Fibroblast of skin of back (primary cell): ENCODE measurements around the gene PANK4.

Experiments
- DNase-seq: peaks from one replicate; pipeline ENCODE4 v3.0.0-alpha.2; 2013

The PANK4 gene

DNA sequence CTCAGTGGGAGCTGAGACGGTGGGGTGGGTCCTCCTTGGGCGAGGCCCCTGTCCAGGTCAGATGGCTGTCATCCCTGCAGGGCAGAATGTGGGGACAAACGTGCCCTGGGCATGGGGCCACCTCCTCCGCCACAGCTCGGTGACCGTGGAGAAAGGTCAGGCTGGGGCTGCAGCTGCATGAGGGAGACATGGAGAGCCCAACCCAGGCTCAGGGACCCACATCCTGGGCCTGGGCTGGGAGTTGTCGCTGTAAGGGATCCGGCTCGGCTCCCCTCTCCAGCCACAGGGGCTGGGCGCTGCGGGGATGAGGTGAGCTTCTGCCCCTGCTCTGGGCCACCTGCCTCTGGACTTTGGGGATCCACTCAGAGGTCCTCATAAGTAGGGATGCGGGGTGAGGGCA lies 50.8 kb downstream of the PANK4 start:
- DNase-seq, result no peak

DNA sequence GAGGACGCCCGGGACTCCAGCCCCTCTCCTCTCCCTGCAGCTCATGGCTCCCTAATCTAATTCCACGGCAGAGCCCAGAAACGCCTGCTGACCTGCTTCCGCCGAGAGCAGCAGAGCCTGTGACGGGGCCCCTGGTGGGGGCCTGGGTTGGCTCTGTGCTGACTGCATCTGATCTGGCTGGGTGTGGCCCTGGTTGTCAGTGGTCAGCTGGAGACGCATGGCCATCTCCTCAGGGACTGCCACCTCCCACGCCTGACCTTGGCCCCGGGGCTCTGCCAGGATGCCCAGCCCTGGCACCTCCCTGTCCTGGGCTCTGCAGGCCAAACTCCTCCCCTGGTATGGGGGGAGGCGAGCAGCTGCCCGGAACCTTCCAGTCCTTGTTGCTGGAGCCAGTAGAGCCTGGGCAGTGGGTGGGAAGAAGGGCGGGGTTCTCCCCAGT lies 51.4 kb downstream of the PANK4 start:
- no peak for DNase-seq

DNA sequence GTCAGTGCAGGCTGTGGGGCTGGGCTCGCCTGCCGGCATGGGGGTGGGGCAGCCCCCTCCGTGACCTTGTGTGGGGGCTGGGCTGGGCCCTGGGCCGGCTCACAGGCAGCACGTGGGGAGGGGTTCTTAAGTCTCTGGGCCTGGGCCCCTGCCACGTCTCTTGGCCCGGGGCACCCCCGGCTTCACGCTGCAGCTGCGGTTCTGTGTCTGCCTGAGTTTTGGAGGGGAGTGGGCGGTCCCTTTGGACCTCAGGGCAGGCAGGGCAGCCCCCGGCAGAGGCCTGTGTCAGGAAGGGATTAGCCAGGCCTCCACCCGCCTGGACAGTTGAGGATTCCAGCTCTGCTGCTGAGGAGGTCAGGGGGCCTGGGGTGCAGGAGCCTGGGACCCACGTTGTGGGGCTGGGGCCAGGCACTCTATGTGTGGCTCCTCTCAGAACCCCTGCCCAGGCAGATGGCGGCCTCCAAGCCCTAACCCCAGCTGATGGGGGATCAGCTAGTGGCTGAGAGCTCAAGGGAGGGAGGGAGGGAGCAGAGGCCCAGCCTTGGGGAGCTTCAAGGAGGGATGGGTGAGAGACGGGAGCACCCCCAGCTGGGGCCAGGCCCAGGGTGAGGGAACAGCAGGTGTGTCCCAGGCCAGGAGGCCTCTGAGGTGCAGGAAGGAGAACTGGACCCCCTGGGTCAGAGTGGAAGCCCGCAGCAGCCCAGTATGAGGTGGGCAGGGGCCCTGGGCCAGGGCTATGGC lies 52.1 kb downstream of the PANK4 start:
- no peak for DNase-seq

DNA sequence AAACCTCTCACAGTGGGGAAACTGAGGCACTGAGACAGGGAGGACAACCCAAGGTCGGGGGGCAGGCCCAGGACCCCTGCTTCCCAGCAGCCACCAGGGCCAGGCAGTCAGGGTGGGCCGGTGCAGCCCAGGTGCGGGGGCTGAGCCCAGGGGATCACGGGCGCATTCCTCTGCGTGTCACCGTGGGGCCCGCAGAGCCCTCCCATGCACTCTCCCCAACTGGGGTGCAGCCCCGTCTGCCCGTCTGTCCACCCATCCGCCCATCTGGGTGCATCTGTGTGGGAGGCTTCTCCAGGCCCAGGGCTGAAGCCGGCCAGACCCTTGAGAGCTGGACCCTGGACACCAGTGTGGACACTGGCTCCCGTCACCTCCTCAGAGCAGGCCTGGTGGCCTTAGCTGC lies 53.2 kb downstream of the PANK4 start:
- no peak for DNase-seq

DNA sequence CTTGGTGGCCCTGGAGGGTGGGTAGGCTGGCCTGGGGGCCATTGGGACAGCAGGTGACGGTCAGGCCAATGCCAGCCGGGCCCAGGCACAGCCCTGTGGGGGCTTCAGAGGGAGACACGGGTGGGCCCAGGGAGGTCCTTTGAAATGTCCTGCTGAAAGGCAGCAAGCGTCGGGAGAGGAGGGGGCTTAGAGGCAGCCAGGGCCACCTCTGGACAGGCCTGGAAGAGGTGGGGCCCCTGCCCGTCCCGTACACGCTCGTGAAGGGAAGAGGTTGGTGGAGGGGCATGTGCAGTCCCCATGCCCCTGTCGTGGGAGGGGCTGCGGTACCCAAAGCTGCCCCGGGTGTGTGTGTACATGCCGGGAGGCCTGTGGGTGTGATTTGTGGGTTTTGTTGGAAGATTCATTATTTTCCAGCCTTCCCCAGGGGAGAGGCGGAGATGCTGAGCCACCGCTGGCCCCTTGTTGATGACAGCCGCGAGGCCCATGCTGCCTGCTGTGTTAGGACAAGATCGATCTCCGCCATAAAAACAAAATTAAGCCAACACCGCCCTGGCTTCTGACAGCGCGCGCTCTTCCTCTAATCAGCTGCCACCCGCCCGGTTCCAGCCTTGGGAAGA lies 53.7 kb downstream of the PANK4 start:
- no peak for DNase-seq

DNA sequence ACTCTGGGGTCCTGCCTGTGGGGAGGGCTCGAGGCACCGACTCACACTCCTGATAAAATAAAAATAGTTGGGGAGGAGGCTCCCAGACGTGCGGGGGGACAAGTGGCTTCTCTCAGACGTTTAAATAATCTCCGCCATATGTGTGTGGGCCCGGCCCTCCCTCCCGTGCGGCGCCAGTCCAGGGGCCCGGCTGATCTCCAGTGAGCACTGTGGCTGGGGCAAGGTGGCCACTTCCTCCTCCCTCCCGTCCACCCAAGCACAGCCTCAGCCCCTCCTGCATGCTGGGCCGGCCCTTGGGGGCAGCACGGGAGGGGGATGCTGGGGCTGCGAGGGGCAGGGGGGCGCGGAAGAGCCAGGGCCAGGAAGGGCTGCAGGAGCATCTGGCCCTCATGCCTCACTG lies 54.3 kb downstream of the PANK4 start:
- no peak for DNase-seq

DNA sequence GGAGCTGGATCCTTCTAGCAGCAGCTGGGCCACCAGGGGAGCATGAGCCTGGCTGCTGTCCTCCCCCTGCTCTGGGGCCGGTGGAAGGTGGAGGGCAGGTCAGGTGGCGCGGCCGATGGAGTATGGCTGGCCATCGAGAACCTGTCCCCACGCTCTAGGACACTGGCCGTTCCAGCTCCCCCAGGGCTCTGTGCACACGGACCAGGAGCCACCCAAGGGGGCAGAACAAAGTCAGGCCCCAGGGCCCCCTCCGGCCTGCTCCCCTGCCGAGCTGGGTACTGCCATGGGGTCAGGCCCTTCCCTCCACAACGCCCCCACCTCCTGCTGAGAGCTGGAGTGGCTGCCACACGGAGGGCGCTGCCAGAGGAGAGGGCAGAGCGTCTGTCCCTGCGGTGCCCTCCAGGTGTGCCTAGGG lies 54.8 kb downstream of the PANK4 start:
- no peak for DNase-seq

DNA sequence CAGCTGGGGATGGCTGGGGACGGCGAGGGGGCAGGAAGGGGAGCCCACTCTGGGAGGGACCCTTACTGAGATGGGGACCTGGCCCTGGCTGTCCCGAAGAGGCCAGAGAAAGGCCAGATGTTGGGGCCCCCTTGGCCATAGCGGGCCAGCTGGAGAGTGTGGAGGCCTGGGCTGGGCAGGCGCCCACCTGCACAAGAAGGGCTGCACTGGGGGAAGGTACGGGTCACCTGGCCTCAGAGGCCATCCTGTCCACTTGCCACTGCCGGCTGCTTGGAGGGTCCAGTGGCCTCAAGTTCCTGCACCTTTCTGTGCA lies 55.3 kb downstream of the PANK4 start:
- DNase-seq, result no peak

DNA sequence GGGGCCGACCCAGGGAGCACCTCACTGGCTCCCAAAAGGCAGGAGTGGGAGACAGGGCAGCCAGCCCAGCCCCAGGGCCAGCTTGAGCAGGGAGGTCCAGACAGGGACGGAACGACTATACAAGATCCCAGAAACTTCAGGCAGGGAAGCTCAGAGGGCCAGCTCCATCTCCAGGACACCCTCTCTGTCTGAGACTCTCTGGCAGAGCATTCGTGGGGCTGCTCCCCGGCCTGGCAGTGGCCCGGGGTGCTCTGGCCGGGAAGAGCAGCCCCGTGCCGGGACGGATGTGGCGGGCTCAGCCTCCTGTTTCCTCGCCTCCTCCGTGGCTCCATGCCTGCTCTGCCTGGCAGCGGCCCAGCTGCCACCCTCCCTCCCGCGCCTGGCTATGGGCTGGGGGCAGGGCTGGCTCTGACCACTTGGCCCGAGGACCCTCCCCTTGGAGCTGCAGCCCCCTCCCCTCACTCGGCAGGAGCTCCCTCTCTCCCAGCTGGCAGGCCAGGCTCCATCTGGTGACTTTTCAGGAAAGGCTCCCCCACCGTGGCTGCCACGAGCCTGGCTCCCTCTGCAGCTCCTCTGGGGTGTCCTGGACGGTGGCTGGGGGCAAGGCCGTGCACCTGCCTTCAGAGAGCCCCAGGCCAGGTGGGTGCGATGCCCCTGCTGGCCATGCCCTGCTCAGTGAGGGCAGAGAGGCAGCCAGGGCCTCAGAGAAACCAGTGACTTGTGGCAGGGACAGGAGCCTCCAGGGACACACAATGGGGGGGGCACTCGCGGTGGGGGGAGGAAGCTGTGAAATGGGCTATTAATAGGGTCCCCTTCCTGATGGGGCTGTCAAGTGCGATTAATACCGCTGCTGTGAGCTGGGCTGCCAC lies 55.9 kb downstream of the PANK4 start:
- no peak for DNase-seq

DNA sequence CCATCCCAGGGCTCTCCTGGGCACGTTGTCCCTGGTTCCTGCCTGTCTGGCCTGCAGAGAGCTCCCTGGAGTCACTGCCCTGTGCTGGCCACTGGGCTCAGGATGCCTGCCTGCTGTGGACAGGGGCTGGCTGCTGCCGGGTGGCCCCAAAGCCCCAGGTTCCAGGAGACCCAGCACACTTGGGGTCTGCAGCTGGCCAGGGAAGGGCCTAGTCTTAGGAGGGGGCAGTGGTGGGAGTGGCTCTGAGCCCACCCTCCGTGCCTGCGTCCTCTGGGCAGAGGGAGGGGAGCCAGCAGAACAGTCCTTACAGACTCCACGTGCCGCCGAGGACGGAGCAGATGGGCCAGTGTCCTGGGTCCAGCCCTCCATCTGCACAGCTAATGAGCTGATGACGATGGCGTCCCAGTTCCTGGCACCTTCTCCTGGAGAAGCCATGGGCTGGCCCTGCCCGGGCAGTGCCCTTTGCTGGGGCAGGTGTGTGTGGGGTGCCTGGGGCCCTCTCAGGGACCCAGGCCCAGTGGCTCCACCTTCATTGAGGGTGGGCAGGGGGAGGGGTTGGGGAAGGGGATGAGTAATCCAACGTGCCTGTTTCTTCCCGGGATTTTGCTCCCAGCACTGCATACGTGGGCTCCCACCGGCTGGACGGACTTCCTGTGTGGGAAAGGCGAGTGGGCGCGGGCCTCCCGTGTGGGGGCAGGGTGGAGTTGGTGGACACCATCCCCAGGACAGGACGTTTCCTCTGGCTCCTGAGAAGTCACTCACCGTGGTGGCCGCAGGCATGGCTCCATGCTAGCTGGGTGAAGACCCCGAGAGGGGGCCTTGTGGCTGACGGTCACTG lies 57.1 kb downstream of the PANK4 start:
- no peak for DNase-seq

DNA sequence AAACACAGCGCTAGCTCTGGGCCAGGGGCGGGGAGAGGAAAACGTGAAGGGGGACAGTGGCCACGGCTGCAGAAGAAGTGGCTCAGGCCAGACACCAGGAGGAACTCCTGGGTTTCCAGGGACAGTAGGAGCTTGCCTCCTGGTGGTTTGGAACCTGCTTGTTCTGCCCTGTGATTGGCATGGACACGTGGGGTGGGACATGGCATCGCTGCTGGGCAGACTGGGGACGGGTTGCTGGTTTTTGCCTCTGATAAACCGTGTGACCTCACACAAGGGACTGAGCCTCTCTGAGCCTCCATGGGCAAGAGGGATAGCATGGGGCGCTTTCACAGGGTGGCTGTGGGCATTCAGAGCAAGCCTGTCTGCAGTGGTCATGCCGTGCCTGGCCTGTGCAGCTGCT lies 57.9 kb downstream of the PANK4 start:
- no peak for DNase-seq

DNA sequence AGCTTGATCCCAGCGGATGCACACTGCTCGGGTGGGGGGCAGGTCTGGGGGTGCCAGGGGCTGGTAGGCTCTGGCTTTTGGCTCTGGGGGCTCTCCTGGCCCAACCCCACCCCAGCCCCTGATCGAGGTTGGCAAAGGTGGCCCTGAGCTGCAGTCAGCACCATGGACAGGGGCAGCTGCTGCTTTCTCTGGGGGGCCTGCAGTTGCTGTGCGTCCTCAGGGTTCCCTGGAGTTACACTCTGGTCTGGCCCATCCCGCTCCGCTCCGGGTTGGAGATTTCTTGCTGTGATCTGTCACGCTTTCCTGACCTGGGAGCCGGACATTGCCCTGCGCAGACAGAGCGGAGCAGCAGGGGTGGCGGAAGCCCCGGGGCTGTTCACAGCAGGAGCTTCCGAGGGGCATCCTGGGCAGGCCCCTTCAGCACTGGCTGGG lies 58.3 kb downstream of the PANK4 start:
- peak; percentile 37 for DNase-seq

DNA sequence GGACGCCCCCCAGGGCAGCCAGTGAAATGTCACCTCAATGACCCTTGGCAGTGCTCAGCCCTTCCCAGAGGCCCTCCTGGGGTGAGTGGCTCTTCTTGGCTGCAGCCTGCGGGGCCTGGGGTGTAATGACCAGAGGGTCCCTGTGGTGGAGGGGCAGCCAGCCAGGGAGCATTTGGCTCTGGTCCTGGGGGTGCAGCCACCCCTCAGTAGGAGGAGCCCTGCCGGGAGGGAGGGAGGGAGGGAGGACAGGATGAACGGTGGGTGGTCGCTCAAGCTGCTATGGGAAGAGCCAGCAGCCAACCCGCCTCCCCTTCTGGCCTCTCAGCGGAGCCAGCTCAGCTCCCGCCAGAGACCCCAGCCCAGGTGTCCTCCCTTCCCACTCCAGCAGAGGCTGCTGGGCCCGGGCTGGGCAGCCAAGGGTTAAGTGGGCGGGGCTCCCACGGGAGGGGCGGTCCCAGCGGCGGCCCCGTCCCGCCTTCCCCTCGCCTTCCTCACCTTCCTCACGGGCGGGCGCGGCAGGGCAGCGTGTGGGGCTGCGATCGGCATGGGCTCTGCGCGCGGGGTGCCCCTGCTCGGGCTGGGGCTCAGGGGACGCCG lies 59.3 kb downstream of the PANK4 start:
- no peak for DNase-seq

DNA sequence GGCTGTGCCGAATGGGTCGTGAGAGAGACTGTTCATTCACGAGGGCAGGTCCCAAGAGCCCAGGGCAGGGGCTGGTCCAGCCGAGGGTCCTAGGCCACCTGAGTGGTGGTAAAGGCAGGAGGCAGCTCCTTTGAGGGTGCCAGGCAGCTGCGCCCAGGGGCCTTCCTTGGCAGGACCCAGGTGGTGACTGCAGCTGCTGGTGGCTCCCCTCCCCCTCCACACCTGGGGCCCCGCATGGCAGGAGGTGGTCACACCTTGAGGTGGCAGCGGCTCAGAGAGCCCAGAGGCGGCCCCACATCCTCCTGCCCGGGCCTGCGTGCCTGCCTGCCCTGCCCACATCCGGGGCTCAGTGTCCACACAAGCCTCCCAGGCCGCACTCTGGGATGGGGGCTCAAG lies 60.1 kb downstream of the PANK4 start:
- DNase-seq, result no peak

DNA sequence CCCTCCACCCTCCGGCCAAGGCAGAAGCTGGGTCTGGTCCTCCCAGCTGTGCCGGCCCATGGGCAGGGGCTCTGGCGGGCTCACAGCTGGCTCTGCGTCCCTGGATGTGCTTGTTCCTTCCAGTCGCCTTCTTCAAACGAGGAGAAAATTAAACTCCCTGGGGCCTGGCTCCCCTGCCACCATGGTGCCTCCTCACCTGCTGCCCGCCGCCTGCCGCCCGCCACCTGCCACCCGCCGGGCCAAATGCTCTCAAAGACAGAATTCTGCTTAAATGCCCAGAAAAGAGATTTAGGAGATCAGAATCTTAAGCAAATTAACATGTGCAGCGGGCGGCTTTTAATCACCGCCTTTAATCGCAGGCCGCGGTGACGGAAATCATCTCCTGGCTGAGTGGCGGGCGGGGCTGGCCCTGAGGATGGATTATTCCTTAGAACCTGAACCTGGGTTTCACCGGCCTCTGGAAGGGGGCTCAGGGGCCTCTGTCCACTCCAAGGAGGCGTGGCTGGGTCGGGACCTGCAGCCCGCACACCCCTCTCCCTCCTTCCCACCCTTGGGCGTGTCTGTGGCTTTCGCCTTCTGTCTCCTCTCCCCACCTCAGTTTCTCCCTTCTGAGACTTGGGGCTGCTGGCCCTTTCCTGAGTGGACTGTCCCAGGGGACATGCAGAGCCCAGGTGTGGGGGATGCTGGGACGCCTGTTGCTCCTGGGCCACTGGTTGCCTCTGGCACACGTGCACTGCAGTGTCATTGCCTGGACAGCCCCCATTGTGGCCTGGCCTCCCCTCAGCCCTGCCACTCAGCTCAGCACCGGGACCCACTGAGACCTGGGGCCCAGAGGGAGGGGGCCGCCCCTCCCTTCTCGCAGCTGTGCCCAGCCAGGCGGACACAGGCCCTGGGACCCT lies 60.8 kb downstream of the PANK4 start:
- no peak for DNase-seq

DNA sequence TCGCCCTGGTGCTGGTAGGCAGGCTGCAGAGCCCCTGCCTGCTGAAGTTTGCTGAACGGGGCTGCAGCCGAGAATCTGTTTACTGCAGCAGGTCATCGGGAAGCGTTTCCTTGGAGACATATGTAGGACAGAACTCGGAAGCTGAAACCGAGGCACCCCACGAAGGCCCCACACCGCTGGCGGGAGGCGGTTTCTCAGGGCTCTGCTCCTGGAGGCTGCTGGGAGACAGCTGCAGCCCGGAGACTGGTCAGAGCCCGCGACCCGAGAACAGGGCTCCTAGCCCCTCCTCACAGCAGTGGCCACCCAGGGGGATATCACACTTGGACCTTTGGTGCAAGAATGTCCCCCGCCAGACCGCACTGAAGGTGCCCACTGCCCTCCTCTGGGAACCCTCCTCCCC lies 63.0 kb downstream of the PANK4 start:
- no peak for DNase-seq

DNA sequence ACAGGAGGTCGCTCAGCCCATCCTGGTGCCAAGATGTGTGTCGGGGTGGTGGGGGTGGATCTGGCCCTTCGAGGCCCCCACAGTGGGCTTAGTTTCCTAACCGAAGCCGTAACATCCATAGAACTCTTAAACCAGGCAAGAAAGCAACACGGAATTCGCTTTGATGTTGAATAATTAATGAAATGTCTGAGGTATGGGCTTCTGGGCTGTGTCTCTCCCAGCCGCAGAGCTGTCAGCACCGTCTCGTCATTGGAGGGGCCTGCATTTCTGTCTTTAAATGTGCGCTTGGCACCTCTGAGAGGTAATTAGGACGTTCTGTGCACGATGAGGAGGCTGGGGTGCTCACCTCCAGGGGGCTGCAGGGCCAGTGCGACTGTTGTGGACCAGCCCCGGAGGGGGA lies 63.6 kb downstream of the PANK4 start:
- no peak for DNase-seq

DNA sequence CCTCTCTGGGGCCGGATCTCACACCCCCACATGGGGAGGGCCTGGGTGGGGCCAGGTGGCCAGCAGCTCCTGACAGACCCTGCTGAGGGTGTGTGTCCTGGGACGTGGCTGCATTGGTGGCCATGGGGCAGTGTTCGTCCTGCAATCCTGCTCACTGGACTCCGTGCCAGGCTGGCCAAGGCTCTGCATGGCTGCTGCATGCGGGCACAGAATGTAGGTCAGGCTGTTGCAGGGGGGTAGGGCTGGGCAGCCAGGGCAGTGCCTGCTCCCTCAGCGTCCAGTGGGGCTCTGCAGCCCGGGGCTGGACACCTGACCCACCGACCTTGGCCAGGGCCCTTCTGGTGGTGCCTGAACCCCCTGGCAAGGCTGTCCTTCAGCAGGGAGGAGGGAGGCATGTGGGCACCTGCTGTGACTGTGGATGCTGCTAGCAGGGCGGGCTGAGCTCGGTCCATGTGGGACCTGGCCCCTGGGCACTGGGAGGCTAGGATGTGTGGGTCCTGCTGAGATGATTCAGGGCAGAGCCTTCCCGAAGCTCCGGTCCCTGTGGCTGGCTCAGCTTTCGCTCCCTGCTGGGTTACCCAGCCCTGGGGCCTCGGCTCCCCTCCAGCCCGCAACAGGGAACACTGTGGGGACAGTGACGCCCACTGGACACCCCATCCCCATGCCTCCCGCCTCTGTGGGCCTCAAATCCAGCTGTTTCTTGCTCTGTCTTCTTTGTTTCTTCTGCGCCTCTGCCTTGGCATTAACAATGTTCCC lies 65.2 kb downstream of the PANK4 start:
- no peak for DNase-seq

DNA sequence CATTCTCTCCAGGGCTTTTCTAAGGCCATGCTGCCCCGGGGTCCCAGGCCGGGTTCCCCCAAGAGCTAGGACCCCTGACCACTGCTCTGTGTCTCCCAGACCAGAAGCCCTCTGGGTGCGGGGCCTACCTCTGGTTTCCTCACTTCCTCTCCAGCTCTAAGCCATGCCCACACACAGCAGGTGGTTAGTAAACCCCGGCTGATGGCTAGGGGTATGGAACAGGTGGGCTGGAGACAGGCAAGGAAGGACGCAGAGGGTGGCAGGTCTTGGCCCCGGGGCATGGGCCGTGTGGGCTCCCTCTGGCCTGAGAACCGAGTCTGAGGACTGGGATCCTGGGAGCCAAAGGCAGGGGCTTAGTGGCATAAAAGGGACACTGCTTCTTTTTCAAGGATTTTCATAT lies 66.2 kb downstream of the PANK4 start:
- DNase-seq, result no peak

DNA sequence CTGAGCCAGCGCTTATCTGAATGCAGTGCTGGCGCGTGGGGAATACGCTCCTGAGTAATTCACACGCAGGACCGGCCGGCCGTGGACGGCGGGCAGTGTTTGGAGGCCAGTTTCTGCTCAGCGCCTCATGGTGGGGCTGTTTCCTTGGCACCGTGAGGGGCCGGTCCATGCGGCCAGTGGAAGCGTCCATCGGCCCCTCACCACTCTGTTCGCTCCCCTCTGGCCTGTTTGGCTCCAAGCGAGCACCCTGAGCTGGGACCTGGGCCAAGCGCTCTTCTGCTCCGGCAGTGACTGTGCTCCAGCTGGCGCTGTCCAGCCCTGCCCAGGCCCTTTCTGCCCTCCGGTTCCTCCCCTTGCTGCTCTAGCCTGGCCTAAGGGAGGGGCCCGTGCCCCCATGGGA lies 66.6 kb downstream of the PANK4 start:
- peak; percentile 14 for DNase-seq
